NCI-H510A (cell line): ENCODE data around the gene LFNG.

Experiments
- DNase-seq: peaks from one replicate; lab custom pipeline; 2025; lab: John Stamatoyannopoulos, UW

The LFNG gene

GRCh38 chr7:2517678-2518507 is 1.7 kb upstream of the LFNG start:
- DNase-seq: peak; percentile 85

DNA sequence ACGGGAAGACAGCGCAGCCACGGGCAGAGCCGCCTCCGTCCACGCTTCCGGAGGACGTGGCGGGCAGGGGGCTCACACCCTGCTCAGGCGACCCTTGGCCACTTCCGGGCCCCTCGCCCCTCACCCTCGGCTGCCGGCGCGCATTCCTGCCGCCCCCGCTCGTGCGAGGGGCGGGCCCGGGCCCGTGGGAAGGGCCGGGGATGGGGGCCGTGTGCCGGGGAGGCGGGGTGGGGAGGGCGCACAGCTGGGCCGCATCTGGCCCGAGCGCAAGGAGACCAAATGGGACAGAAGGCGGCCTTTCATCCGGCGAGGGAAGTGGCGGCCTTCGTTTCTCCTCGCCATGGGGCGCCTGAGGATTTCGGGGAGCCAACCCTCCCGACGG is 846 bp upstream of the LFNG start:
- no peak for DNase-seq

DNA sequence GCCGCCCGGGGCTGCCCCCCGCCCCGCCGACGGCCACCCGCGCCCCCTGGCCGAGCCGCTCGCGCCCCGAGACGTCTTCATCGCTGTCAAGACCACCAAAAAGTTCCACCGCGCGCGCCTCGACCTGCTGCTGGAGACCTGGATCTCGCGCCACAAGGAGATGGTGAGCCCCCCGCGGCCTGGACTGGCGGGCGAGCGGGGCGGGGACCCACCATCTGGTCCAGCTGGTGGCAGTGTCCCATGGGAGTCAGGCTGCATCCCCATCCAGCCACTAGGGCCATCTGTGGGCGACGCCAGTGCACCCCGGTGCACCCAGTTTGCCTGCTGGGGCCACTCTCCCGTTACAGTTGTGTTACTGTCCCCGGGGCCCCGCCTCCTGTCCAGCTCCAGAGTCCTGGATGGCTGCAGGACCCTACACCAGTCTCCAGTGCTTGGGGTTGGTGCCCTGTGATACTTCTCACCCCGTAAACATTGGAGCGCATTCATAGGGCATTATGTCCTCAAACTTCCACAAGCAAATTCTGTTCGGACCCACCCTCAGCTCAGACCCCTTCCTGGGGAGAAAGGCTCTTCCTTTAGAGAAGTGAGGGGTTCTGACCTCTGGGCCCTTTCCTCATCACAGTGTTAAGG is 672 bp downstream of the LFNG start:
- DNase-seq: peak; percentile 67

DNA sequence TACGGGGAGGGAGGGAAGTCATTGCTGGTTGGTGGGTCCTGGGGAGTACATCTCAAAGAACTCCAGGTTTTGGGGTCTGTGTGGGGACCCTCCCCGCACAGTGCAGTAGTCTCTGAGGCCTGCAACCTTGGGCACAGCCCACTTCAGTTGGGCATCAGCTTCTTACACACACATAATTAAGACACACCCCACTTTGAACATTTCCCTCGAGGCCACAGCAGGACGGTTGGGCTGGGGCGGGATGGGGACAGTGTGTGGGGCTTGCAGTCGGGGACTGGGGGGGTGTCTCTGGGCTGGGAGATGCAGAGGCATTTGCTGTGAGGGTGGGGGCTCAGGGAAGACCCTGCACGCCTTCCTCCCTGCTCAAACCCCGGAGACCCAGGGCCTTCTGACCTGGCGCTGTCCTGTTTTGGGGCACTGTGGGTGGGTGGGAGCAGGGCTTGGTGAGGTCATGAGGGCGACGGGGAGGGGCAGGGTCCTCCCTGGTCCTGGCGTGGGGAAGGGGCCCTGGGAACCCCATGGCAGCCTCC is 1.3 kb downstream of the LFNG start:
- no peak for DNase-seq

DNA sequence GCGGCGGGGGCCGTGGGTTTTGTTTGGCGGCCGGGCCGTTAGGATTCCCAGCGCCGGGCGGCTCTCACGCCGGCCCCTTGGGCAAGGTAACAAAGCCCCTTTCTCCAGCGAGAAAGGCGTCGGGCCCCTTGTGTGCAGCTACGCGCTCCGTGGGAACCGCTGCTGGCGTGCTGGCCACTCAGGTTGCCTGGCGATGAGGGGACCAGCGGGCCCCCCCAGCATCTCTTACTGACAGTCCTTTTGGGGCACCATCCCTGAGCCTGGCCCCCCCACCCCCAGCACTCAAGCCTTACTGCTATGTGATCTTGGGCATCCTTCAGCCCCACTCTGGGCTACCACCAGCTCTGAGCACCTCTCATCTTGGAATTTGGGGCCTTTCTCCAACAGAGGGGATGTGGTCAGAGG is 1.8 kb downstream of the LFNG start:
- DNase-seq: no peak

DNA sequence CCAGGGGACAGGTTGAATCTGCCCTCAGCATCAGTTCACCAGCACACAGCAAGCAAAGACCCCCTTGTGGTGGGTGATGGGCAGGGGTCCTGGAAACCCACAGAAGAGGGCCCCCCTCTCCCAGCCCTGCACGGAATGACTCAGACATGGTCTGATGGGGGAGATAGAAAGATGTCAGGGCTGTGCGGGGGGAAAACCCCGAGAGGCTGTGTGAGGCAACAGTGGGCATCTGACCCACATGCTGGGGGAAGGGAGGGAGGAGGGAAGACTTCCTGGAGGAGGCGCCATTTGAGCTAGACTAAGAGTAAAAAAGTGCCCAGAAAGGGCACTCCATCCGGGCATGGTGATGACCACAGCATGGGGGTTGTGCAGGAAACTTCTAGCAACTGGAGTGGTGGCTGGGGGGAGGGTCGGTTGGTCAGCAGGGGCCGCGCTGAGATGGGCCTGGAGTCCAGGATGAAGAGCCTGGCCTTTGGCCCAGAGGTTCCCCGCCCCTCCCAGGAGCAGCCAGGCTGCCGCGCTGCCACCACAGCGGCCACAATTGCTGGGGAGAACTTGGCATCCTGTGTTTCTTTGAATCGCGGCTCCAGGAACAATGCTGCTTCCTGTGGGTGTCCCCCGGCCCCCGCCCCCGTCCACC is 2.5 kb downstream of the LFNG start:
- DNase-seq: no peak

GRCh38 chr7:2522780-2523433 is 3.3 kb downstream of the LFNG start:
- peak; percentile 85 for DNase-seq

DNA sequence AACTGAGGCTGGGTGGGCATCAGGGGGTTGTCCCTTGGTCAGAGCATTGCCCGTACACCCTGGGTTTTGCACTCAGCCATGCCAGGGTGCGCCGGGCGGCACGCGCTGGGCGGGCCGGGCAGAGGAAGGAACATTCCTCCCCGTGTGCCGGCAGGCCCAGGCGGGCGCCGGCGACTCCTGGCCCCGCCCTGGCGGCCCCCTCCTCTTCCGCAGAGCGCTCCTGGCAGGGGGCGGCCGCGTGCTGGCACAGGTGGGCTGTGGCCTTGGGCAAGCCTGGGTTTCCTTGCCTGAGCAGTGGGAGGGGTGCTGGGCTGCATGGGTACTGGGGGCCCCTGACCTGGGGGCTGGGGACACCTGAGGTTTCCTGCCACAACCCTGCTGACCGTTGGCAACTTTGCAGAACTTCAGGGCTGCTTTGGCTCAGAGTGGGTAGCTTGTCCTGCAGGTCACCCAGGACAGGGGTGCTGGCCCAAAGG is 3.9 kb downstream of the LFNG start:
- peak; percentile 99 for DNase-seq

DNA sequence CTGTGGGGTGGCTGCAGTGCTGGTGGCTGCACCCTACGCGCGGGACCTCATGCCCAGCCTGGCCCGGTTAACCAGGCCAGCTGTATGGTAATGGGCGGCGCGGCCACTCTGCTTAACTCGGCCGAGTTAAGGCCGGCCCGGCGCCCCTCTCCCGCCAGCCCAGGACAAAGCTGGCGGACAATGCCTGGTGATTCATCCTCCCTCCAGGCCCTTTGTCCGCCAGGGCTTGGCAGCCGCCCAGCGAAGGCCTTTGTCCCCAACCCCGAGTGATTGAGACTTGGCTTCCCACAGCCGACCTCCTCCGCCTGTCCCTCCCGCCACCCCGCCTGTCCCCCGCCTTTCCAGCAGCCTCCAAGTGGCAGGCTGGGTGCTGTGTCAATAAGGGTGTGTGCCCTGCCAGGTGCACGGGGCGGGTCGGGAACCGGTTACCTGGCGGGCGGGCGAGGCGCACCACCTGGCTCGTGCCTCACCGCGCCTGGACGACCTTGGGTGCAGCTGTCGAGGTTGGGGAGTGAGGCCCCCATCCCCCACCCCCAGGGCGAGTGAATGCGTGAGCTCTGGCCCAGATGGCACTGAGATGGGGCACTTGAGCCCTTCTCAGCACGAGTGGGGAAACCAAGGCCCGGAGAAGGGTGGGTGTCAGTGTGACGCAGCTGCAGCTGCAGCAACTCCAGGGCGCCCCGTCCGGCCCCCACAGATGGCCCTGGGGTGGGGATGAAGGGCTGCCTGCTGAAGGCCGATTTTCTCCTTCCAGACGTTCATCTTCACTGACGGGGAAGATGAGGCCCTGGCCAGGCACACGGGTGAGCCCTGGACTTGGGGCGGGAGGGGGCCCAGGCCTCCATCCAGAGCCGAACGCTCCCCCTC is 4.6 kb downstream of the LFNG start:
- DNase-seq: peak; percentile 100

DNA sequence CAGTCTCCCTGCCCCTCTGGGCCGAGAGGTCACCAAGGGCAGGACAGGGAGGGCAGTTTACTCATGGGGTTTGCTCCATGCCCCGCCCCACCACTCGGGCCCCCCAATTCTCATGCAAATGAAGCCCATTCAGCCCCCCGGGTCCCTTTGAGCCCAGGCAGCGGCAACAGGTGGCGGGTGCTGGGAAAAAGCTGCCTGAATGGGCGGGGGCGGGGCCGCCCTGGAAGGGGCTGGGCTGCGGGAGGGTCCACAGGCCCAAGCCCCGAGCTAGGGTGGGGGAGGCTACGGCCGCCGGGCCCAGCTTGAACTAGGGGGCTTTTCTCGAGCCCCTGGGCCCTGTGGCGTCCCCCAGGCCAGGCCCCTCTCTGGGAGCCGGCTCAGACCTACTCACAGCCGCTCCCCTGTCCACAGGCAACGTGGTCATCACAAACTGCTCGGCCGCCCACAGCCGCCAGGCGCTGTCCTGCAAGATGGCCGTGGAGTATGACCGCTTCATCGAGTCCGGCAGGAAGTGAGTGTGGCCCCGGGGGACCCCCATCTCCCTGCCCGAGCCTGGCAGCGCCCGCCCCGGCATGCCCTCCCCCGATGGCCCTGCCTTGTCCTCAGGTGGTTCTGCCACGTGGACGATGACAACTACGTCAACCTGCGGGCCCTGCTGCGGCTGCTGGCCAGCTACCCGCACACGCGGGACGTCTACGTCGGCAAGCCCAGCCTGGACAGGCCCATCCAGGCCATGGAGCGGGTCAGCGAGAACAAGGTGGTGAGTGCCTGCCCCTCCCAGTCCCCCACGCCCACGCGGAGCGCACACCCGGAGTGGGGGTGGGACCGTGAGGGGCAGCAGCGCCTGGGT is 5.5 kb downstream of the LFNG start:
- DNase-seq: peak; percentile 76

DNA sequence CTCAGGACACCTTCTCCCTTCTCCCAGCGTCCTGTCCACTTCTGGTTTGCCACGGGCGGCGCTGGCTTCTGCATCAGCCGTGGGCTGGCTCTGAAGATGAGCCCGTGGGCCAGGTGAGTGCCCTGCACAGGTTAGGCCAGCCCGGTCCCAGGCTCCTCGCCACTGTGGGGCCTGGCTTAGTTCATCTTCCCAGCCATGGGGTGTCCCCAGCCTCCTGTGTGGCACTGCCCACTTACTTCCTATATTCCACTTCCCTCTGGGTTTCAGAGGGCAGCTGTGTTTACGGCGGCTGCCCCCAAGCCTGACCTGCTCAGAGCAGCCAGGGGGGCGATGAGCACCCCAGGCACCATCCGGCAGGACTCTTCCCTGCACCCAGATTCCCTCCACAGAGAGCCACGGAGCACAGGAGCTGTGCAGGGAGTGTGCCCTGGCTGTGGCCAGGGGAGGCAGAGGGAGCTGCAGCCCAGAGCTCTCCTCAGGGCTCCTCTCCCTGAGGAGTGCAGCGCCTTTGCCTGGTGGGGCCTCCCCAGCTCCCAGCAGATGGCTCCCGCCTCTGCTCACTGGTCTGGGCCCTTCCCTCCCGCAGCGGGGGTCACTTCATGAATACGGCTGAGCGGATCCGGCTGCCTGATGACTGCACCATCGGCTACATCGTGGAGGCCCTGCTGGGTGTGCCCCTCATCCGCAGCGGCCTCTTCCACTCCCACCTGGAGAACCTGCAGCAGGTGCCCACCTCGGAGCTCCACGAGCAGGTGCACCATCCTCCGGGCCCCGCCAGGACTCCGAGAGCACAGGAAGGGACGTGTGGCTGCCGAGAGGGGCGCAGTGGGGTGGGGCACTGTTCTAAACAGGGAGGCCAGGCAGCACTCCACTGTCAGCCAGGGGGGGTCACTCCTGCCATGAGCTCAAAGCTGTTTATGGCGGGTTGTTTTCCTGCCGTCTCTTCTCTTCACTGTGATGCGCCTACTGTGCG is 6.4 kb downstream of the LFNG start:
- peak; percentile 98 for DNase-seq

GRCh38 chr7:2526659-2527504 is 7.3 kb downstream of the LFNG start:
- no peak for DNase-seq

GRCh38 chr7:2527505-2528467 is 8.2 kb downstream of the LFNG start:
- peak; percentile 86 for DNase-seq

DNA sequence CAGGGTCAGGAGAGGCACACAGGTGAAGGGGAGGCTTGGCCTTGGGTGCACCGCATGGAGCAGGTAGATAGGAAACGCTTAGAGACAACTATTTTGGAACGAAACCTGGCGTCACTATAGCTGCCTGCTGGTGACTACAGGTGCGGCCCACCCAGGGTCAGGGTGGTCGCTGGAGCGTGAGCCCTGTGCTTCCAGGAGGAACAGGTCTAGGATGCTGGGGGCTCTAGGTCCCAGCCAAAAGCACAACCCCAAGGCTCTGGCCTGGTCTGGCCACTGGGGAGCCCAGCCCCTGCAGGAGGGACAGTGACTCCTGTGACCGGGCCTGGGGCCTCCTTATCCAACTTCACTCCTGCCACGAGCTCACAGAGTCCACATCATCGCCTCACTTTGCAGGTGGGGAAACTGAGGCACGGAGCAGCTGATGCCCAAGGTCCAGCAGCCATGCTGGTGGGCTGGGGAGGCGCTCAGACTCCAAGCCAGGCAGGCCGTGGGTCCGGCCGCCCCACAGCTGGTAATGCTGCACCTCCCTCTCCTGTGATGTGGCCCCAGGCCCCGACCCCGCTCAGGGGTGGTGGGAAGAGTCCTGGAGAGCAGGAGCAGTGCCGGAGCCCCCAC is 9.0 kb downstream of the LFNG start:
- no peak for DNase-seq

- DNase-seq: no peak
These were observed 9.8 kb downstream of the LFNG start for GRCh38 chr7:2529161-2530070.
